H9 (cell line): ENCODE results near the gene SEMA3G. TPM values are rescaled to one million over a fixed set of nuclear protein-coding genes. Genes with fewer than 3 reads are reported as not detected.

Experiments
- DNase-seq: peaks from one replicate; pipeline ENCODE4 v3.0.0-alpha.2; 2017
- H2AFZ ChIP-seq: one replicate; pipeline ENCODE4 v1.6.1; 2013; ENCODE audit warnings: mild to moderate bottlenecking, low read length, control low read depth, moderate library complexity
- H2AK5ac ChIP-seq: 2 replicates; pipeline ENCODE4 v1.6.1; 2013; ENCODE audit warnings: low read length, control low read depth, mixed read lengths; ENCODE audit not compliant: insufficient read length
- H2BK120ac ChIP-seq: one replicate; pipeline ENCODE4 v1.6.1; 2013; ENCODE audit warnings: low read depth, mild to moderate bottlenecking, low read length, control low read depth, inconsistent platforms; ENCODE audit not compliant: poor library complexity, severe bottlenecking
- H2BK12ac ChIP-seq: 2 replicates; pipeline ENCODE4 v1.6.1; 2013; ENCODE audit warnings: low read length, control low read depth, mixed read lengths, low read depth; ENCODE audit not compliant: insufficient read length
- H2BK15ac ChIP-seq: 2 replicates; pipeline ENCODE4 v1.6.1; 2013; ENCODE audit warnings: low read depth, low read length, control low read depth
- H2BK20ac ChIP-seq: one replicate; pipeline ENCODE4 v1.6.1; 2013; ENCODE audit warnings: low read depth, mild to moderate bottlenecking, low read length, control low read depth, inconsistent platforms; ENCODE audit not compliant: poor library complexity, severe bottlenecking
- H2BK5ac ChIP-seq: 2 replicates; pipeline ENCODE4 v1.6.1; 2013; ENCODE audit warnings: low read length, control low read depth, mixed read lengths; ENCODE audit not compliant: insufficient read length
- H3K14ac ChIP-seq: 2 replicates; pipeline ENCODE4 v1.6.1; 2013; ENCODE audit warnings: low read length, control low read depth; ENCODE audit not compliant: insufficient read depth
- H3K18ac ChIP-seq: 2 replicates; pipeline ENCODE4 v1.6.1; 2013; ENCODE audit warnings: low read depth, mild to moderate bottlenecking, mixed read lengths, low read length, control low read depth; ENCODE audit not compliant: insufficient read length
- H3K23ac ChIP-seq: 2 replicates; pipeline ENCODE4 v1.6.1; 2013; ENCODE audit warnings: low read length, control low read depth, mixed read lengths, low read depth; ENCODE audit not compliant: insufficient read length
- H3K23me2 ChIP-seq: 2 replicates; pipeline ENCODE4 v1.6.1; 2013; ENCODE audit warnings: low read depth, mild to moderate bottlenecking, mixed read lengths, low read length, control low read depth; ENCODE audit not compliant: insufficient read length, poor library complexity, severe bottlenecking
- H3K27ac ChIP-seq: 2 replicates; pipeline ENCODE4 v1.5.1; 2013; ENCODE audit warnings: low read length, control low read depth, mixed read lengths, low read depth; ENCODE audit not compliant: insufficient read length
- H3K27me3 ChIP-seq: 2 replicates; pipeline ENCODE4 v1.6.1; 2013; ENCODE audit warnings: low read length, control low read depth, inconsistent platforms; ENCODE audit not compliant: insufficient read depth
- H3K4ac ChIP-seq: 2 replicates; pipeline ENCODE4 v1.6.1; 2013; ENCODE audit warnings: low read depth, mild to moderate bottlenecking, control low read depth, inconsistent platforms, low read length, moderate library complexity
- H3K4me1 ChIP-seq: 2 replicates; pipeline ENCODE4 v1.6.1; 2013; ENCODE audit warnings: low read length, control low read depth, inconsistent platforms; ENCODE audit not compliant: insufficient read depth
- H3K4me2 ChIP-seq: 2 replicates; pipeline ENCODE4 v1.6.1; 2013; ENCODE audit warnings: low read length, control low read depth, mixed read lengths; ENCODE audit not compliant: insufficient read length, insufficient read depth
- H3K56ac ChIP-seq: 2 replicates; pipeline ENCODE4 v1.6.1; 2013; ENCODE audit warnings: low read depth, mild to moderate bottlenecking, mixed read lengths, low read length, control low read depth; ENCODE audit not compliant: insufficient read length
- H3K79me1 ChIP-seq: 2 replicates; pipeline ENCODE4 v1.6.1; 2013; ENCODE audit warnings: low read depth, mild to moderate bottlenecking, moderate library complexity, low read length, control low read depth, inconsistent platforms; ENCODE audit not compliant: insufficient read depth, poor library complexity, severe bottlenecking
- H3K79me2 ChIP-seq: 2 replicates; pipeline ENCODE4 v1.6.1; 2013; ENCODE audit warnings: low read length, control low read depth, inconsistent platforms; ENCODE audit not compliant: insufficient read depth
- H3K9ac ChIP-seq: 2 replicates; pipeline ENCODE4 v1.6.1; 2013; ENCODE audit warnings: low read length, control low read depth, mixed read lengths; ENCODE audit not compliant: insufficient read length; ENCODE audit errors: extremely low read depth
- H3K9me3 ChIP-seq: one replicate; pipeline ENCODE4 v1.6.1; 2013; ENCODE audit warnings: low read depth, low read length, inconsistent platforms; ENCODE audit not compliant: control insufficient read depth
- H3T11ph ChIP-seq: one replicate; pipeline ENCODE4 v1.6.1; 2013; ENCODE audit warnings: mild to moderate bottlenecking, low read length, control low read depth, inconsistent platforms
- H4K20me1 ChIP-seq: one replicate; pipeline ENCODE4 v1.6.1; 2013; ENCODE audit not compliant: control insufficient read depth, insufficient read length, insufficient read depth
- H4K5ac ChIP-seq: 2 replicates; pipeline ENCODE4 v1.6.1; 2013; ENCODE audit warnings: low read depth, mild to moderate bottlenecking, mixed read lengths, low read length, control low read depth; ENCODE audit not compliant: insufficient read length
- H4K8ac ChIP-seq: replicated peaks from 2 replicates; pipeline ENCODE4 v1.6.1; 2013; ENCODE audit warnings: low read length, control low read depth, mixed read lengths, low read depth; ENCODE audit not compliant: insufficient read length
- H4K91ac ChIP-seq: 2 replicates; pipeline ENCODE4 v1.6.1; 2013; ENCODE audit warnings: low read depth, mild to moderate bottlenecking, moderate library complexity, mixed read lengths, low read length, control low read depth; ENCODE audit not compliant: insufficient read length
- H3K27ac Mint-ChIP-seq, 3 experiments: 2 replicates in 2 of 3; 3 replicates in 1 of 3; pipeline ENCODE4 v1.8.0; 2020 to 2021; ENCODE audit warnings: mixed read lengths in 3 of 3, mild to moderate bottlenecking in 1 of 3, moderate library complexity in 1 of 3
- H3K27me3 Mint-ChIP-seq: 2 replicates; pipeline ENCODE4 v1.8.0; 2021; ENCODE audit warnings: low read depth, mild to moderate bottlenecking, moderate library complexity, mixed read lengths
- H3K36me3 Mint-ChIP-seq, 3 experiments: 2 replicates in 2 of 3; 3 replicates in 1 of 3; pipeline ENCODE4 v1.8.0; 2020 to 2021; ENCODE audit warnings: low read depth in 3 of 3, mixed read lengths in 3 of 3; ENCODE audit not compliant: insufficient read depth in 1 of 3
- H3K4me1 Mint-ChIP-seq, 2 experiments: 2 replicates each; pipeline ENCODE4 v1.8.0; 2020; ENCODE audit warnings: mixed read lengths in 2 of 2
- H3K4me3 Mint-ChIP-seq, 2 experiments: 2 replicates in 1 of 2; 3 replicates in 1 of 2; pipeline ENCODE4 v1.8.0; 2020 to 2021; ENCODE audit warnings: mild to moderate bottlenecking in 2 of 2, mixed read lengths in 2 of 2, moderate library complexity in 1 of 2
- H3K9me3 Mint-ChIP-seq, 2 experiments: 2 replicates in 1 of 2; 3 replicates in 1 of 2; pipeline ENCODE4 v1.8.0; 2020; ENCODE audit warnings: mild to moderate bottlenecking in 2 of 2, mixed read lengths in 2 of 2, moderate library complexity in 1 of 2
- WGBS: extraction: QIAGEN DNeasy Blood & Tissue Kit; methylation state at CpG from one replicate; pipeline ENCODE4 v1.1.7; 2013; ENCODE audit warnings: missing lambda C conversion rate, low lambda C conversion rate, mixed read lengths; ENCODE audit not compliant: insufficient read length; ENCODE audit errors: extremely low coverage; 5-methylcytosine and 5-hydroxymethylcytosine counted together
- total RNA-seq: library from RNA; stranded (reverse); gene quantifications from 2 replicates; pipeline ENCODE4 v1.2.1, GENCODE V29; 2021
- TF ChIP-seq, protein P1 (sequence below): fragments of 200-600 bp; sonication (generic); conservative IDR thresholded peaks from 3 replicates; pipeline ENCODE4 v1.8.0; 2021; ENCODE audit warnings: antibody characterized with exemption, mild to moderate bottlenecking

SEMA3G gene
- total RNA-seq, 1 experiment from 2014 or later: 2.4 TPM

DNA sequence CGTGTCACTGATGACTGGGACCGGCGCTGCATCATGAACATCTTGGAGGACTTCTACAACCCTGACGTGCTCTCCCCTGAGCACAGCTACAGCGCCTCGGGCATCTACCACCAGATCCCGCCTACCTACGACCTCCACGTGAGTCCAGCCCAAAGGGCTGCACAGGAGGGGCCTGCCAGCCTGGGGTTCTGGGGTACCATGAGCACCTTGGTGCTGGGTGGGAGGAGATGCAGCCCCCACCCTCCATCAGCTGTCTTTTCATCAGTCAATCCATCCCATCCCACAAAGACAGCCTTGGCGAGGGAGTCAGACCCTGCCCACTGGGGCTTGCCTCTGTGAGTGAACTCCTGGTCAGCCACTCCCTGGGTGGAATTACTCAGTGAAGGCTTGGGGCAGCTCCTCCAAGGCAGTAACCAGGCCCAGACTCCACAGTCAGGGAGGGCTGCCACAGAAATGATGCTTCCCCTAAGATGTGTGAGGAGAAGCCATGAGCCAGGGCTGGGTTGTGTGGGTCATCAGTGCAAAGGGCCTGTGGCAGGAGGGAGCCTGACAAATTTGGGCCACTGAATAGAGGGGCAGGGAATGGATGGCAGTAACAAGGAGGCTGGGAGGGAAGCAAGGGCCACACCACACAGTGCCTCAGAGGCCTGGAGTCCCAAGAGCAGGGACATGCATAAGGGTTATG is 47.9 kb downstream of the SEMA3G start:
- Histone ChIP-seq H3K4me2 (no peak overlapping the region), H2BK15ac (no peak overlapping the region), H3K27me3 (no peaks in the 10 kb centered on the region), H4K91ac (no peak overlapping the region), H3K79me2 (no peaks in the 10 kb centered on the region), H2AK5ac (no peak overlapping the region), H3K4ac (no peak overlapping the region), H3K18ac (no peak overlapping the region), H3K14ac (no peak overlapping the region; the same call in 1 of the 2 replicates), H3K56ac (no peak overlapping the region), H3K4me1 (no peaks in the 10 kb centered on the region), H4K5ac (no peak overlapping the region), H2BK20ac (no peak overlapping the region), H4K8ac (no peak overlapping the region), H3K23ac (no peak overlapping the region), H3K27ac (no peak overlapping the region), H2BK120ac (no peak overlapping the region), H3K79me1 (no peaks in the 10 kb centered on the region), H3T11ph (no peak overlapping the region), H2BK5ac (no peak overlapping the region), H3K9me3 (no peaks in the 10 kb centered on the region), H4K20me1 (no peaks in the 10 kb centered on the region), H2BK12ac (no peak overlapping the region), H3K9ac (no peak overlapping the region), H3K23me2 (no peaks in the 10 kb centered on the region), H2AFZ (no peak overlapping the region)
- no peak overlapping the region for H3K27ac Mint-ChIP-seq
- peaks cover 9% of the 10 kb centered on the region for H3K27me3 Mint-ChIP-seq
- H3K4me1 Mint-ChIP-seq: no peaks in the 10 kb centered on the region; a peak in 1 of 4 replicates
- H3K9me3 Mint-ChIP-seq: no peaks in the 10 kb centered on the region
- H3K4me3 Mint-ChIP-seq: no peak overlapping the region
- peaks cover 5 to 16% (median 7%) of the 10 kb centered on the region in 3 experiments; a peak in 6 of 7 replicates for H3K36me3 Mint-ChIP-seq
- DNase-seq: no peak
- WGBS: no CpG with 5 or more reads among the region's 10 CpGs
- TF ChIP-seq, protein P1, sequence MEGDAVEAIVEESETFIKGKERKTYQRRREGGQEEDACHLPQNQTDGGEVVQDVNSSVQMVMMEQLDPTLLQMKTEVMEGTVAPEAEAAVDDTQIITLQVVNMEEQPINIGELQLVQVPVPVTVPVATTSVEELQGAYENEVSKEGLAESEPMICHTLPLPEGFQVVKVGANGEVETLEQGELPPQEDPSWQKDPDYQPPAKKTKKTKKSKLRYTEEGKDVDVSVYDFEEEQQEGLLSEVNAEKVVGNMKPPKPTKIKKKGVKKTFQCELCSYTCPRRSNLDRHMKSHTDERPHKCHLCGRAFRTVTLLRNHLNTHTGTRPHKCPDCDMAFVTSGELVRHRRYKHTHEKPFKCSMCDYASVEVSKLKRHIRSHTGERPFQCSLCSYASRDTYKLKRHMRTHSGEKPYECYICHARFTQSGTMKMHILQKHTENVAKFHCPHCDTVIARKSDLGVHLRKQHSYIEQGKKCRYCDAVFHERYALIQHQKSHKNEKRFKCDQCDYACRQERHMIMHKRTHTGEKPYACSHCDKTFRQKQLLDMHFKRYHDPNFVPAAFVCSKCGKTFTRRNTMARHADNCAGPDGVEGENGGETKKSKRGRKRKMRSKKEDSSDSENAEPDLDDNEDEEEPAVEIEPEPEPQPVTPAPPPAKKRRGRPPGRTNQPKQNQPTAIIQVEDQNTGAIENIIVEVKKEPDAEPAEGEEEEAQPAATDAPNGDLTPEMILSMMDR: no peak
